DMS153 (cell line): Measurements from ENCODE around the gene CHORDC1.
"Not testable (repeated sequence)": the region's sequence is repeated elsewhere in the genome, so short reads cannot be mapped to it uniquely, and the experiment has no call there.

Experiments used
- DNase-seq: peaks from one replicate; lab custom pipeline; 2025; lab: John Stamatoyannopoulos, UW

CHORDC1 gene

GRCh38 chr11:90216611-90217010 is 6.2 kb downstream of the CHORDC1 start:
- no peak for DNase-seq

GRCh38 chr11:90213322-90213721 is 9.5 kb downstream of the CHORDC1 start:
- no peak for DNase-seq

GRCh38 chr11:90208857-90209256 is 14.0 kb downstream of the CHORDC1 start:
- DNase-seq = no peak

- not testable (repeated sequence) for DNase-seq
Observed at GRCh38 chr11:90207992-90208391, 14.9 kb downstream of the CHORDC1 start.

- DNase-seq = peak; percentile 10
Observed at GRCh38 chr11:90204832-90205646, 17.8 kb downstream of the CHORDC1 start.

GRCh38 chr11:90204407-90204806 is 18.4 kb downstream of the CHORDC1 start:
- no peak for DNase-seq

- DNase-seq = no peak
Observed at GRCh38 chr11:90202342-90202741, 20.5 kb downstream of the CHORDC1 start.

- DNase-seq = no peak
Observed at GRCh38 chr11:90197377-90197776, 25.5 kb downstream of the CHORDC1 start.

GRCh38 chr11:90192869-90193582 is 29.8 kb downstream of the CHORDC1 start:
- no peak for DNase-seq

GRCh38 chr11:90189011-90189410 is 33.8 kb downstream of the CHORDC1 start:
- no peak for DNase-seq

- no peak for DNase-seq
Observed at GRCh38 chr11:90187839-90188238, 35.0 kb downstream of the CHORDC1 start.

- no peak for DNase-seq
Observed at GRCh38 chr11:90179923-90180322, 42.9 kb downstream of the CHORDC1 start.

- DNase-seq = no peak
Observed at GRCh38 chr11:90178751-90179150, 44.1 kb downstream of the CHORDC1 start.

- DNase-seq = no peak
Observed at GRCh38 chr11:90176069-90176468, 46.8 kb downstream of the CHORDC1 start.

GRCh38 chr11:90171359-90171758 is 51.5 kb downstream of the CHORDC1 start:
- no peak for DNase-seq

- DNase-seq = no peak
Observed at GRCh38 chr11:90168571-90168970, 54.3 kb downstream of the CHORDC1 start.

GRCh38 chr11:90167704-90168103 is 55.1 kb downstream of the CHORDC1 start:
- not testable (repeated sequence) for DNase-seq

- DNase-seq = not testable (repeated sequence)
Observed at GRCh38 chr11:90166982-90167573, 55.8 kb downstream of the CHORDC1 start.
